ENCODE data around the gene PALD1.

GRCh38 chr10:70510904-70511303 is 32.3 kb downstream of the PALD1 start:
- no peak for TF ChIP-seq POLR2A (IDR thresholded peaks at IDR 0.05)
- TF ChIP-seq, protein P1, sequence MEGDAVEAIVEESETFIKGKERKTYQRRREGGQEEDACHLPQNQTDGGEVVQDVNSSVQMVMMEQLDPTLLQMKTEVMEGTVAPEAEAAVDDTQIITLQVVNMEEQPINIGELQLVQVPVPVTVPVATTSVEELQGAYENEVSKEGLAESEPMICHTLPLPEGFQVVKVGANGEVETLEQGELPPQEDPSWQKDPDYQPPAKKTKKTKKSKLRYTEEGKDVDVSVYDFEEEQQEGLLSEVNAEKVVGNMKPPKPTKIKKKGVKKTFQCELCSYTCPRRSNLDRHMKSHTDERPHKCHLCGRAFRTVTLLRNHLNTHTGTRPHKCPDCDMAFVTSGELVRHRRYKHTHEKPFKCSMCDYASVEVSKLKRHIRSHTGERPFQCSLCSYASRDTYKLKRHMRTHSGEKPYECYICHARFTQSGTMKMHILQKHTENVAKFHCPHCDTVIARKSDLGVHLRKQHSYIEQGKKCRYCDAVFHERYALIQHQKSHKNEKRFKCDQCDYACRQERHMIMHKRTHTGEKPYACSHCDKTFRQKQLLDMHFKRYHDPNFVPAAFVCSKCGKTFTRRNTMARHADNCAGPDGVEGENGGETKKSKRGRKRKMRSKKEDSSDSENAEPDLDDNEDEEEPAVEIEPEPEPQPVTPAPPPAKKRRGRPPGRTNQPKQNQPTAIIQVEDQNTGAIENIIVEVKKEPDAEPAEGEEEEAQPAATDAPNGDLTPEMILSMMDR (IDR thresholded peaks at IDR 0.05) = no peak

Data from right lobe of liver (tissue), 4 donors.